Astrocyte of the hippocampus (primary cell): ENCODE measurements around the gene CIAPIN1.
"Not testable (repeated sequence)": the region's sequence is repeated elsewhere in the genome, so short reads cannot be mapped to it uniquely, and the experiment has no call there.

Source experiments
- DNase-seq: peaks from one replicate; pipeline ENCODE4 v3.0.0; 2011; ENCODE audit warnings: low read depth, low spot score

CIAPIN1 gene

GRCh38 chr16:57440551-57440950, 6.6 kb downstream of the CIAPIN1 start:
- DNase-seq = not testable (repeated sequence)

GRCh38 chr16:57439947-57440346, 7.2 kb downstream of the CIAPIN1 start:
- not testable (repeated sequence) for DNase-seq

GRCh38 chr16:57435838-57436237, 11.3 kb downstream of the CIAPIN1 start:
- DNase-seq = no peak

GRCh38 chr16:57434003-57434402, 13.2 kb downstream of the CIAPIN1 start:
- DNase-seq = no peak

GRCh38 chr16:57432989-57433388, 14.2 kb downstream of the CIAPIN1 start:
- no peak for DNase-seq

- no peak for DNase-seq
Observed at GRCh38 chr16:57432505-57432904, 14.7 kb downstream of the CIAPIN1 start.

- no peak for DNase-seq
Observed at GRCh38 chr16:57430955-57431354, 16.2 kb downstream of the CIAPIN1 start.

GRCh38 chr16:57427824-57428223, 19.4 kb downstream of the CIAPIN1 start:
- no peak for DNase-seq

- DNase-seq = no peak
Observed at GRCh38 chr16:57427307-57427706, 19.9 kb downstream of the CIAPIN1 start.

- no peak for DNase-seq
Observed at GRCh38 chr16:57426356-57426755, 20.8 kb downstream of the CIAPIN1 start.

- peak; percentile 13 for DNase-seq
Observed at GRCh38 chr16:57424583-57424982, 22.6 kb downstream of the CIAPIN1 start.

GRCh38 chr16:57423152-57423551, 24.0 kb downstream of the CIAPIN1 start:
- DNase-seq = no peak

GRCh38 chr16:57422026-57422944, 24.9 kb downstream of the CIAPIN1 start:
- DNase-seq = peak; percentile 61

- no peak for DNase-seq
Observed at GRCh38 chr16:57419506-57419905, 27.7 kb downstream of the CIAPIN1 start.

GRCh38 chr16:57416084-57416483, 31.1 kb downstream of the CIAPIN1 start:
- DNase-seq = no peak

- DNase-seq = no peak
Observed at GRCh38 chr16:57413733-57414132, 33.5 kb downstream of the CIAPIN1 start.

- no peak for DNase-seq
Observed at GRCh38 chr16:57413301-57413730, 33.9 kb downstream of the CIAPIN1 start.

GRCh38 chr16:57412584-57412983, 34.6 kb downstream of the CIAPIN1 start:
- DNase-seq = no peak

GRCh38 chr16:57411362-57411976, 35.7 kb downstream of the CIAPIN1 start:
- no peak for DNase-seq

GRCh38 chr16:57409870-57410587, 37.2 kb downstream of the CIAPIN1 start:
- DNase-seq = no peak

- DNase-seq = no peak
Observed at GRCh38 chr16:57409065-57409464, 38.1 kb downstream of the CIAPIN1 start.
